ENCODE results near the gene GLT8D1. TPM values are rescaled to one million over a fixed set of nuclear protein-coding genes. Genes with fewer than 3 reads are reported as not detected.
"Not testable (repeated sequence)": the region's sequence is repeated elsewhere in the genome, so short reads cannot be mapped to it uniquely, and the experiment has no call there.

GLT8D1 gene
- total and polyA plus RNA-seq, 3 donors from 2014 or later: 107 to 165 (median 117) TPM

GRCh38 chr3:52679811-52680210, 25.8 kb downstream of the GLT8D1 start:
- WGBS, 2 donors: 78 to 84% methylated on average over 1 of the region's 1 CpG
- Histone ChIP-seq H3K36me3 (ENCODE audit: low read depth, missing control alignments) (no peaks in the 10 kb centered on the region), H3K4me1 (peaks cover 41% of the 10 kb centered on the region), H3K27ac (no peak overlapping the region), H3K9me3 (no peaks in the 10 kb centered on the region), H3K27me3 (no peaks in the 10 kb centered on the region), H3K4me3 (no peak overlapping the region)
- DNase-seq: no peak
- TF ChIP-seq POLR2A (IDR thresholded peaks at IDR 0.05): no peak
- intact Hi-C loops (cut with DNase I; ENCODE audit: low total_unique reads): no loop called here

GRCh38 chr3:52679199-52679538, 26.4 kb downstream of the GLT8D1 start:
- TF ChIP-seq CTCF (IDR thresholded peaks at IDR 0.05) (no peak), POLR2A (IDR thresholded peaks at IDR 0.05) (no peak)
- Histone ChIP-seq H3K27me3 (no peaks in the 10 kb centered on the region), H3K9me3 (no peaks in the 10 kb centered on the region), H3K27ac (no peak overlapping the region), H3K36me3 (ENCODE audit: low read depth, missing control alignments) (no peaks in the 10 kb centered on the region), H3K4me3 (no peak overlapping the region), H3K4me1 (peaks cover 35% of the 10 kb centered on the region)
- WGBS, 2 donors: 87 to 91% methylated on average over 3 of the region's 3 CpGs
- no peak for DNase-seq
- intact Hi-C loops (cut with DNase I; ENCODE audit: low total_unique reads): no loop called here

GRCh38 chr3:52678265-52679198, 27.1 kb downstream of the GLT8D1 start:
- 95% methylated on average over 6 of the region's 6 CpGs for WGBS, 2 donors
- intact Hi-C loops (cut with DNase I; ENCODE audit: low total_unique reads): no loop called here
- no peaks in the 10 kb centered on the region for H3K36me3 ChIP-seq (ENCODE audit: low read depth, missing control alignments)

GRCh38 chr3:52676201-52676600, 29.4 kb downstream of the GLT8D1 start:
- intact Hi-C loops (cut with DNase I; ENCODE audit: low total_unique reads); H3K9me3 ChIP-seq; H3K36me3 ChIP-seq (ENCODE audit: low read depth, missing control alignments); H3K27me3 ChIP-seq; H3K27ac ChIP-seq; H3K4me3 ChIP-seq; DNase-seq: not testable (repeated sequence)
- H3K4me1 ChIP-seq: peaks cover 12% of the 10 kb centered on the region
- 57 to 66% methylated on average over 3 of the region's 3 CpGs for WGBS, 2 donors

More at GRCh38 chr3:52678265-52679198, 27.1 kb downstream of the GLT8D1 start:
- no peaks in the 10 kb centered on the region for H3K9me3 ChIP-seq
- H3K4me3 ChIP-seq: no peak overlapping the region
- no peak for DNase-seq
- H3K4me1 ChIP-seq: peaks cover 30% of the 10 kb centered on the region
- TF ChIP-seq CTCF (IDR thresholded peaks at IDR 0.05): no peak
- no peak overlapping the region for H3K27ac ChIP-seq
- H3K27me3 ChIP-seq: no peaks in the 10 kb centered on the region

GRCh38 chr3:52671676-52672075, 33.9 kb downstream of the GLT8D1 start:
- H3K9me3 ChIP-seq: no peaks in the 10 kb centered on the region
- H3K4me3 ChIP-seq: no peak overlapping the region
- peaks cover 15% of the 10 kb centered on the region for H3K4me1 ChIP-seq
- H3K27me3 ChIP-seq: no peaks in the 10 kb centered on the region
- intact Hi-C loops (cut with DNase I; ENCODE audit: low total_unique reads): no loop called here
- WGBS, 2 donors: 72 to 79% methylated on average over 1 of the region's 1 CpG
- TF ChIP-seq CTCF (IDR thresholded peaks at IDR 0.05): no peak
- no peak for TF ChIP-seq POLR2A (IDR thresholded peaks at IDR 0.05)
- H3K36me3 ChIP-seq (ENCODE audit: low read depth, missing control alignments): no peaks in the 10 kb centered on the region
- no peak for DNase-seq
- peak overlapping the region in 1 of 2 donors; percentile 38 for H3K27ac ChIP-seq

Data from testis (tissue), 3 donors.